Spinal cord (tissue), 10 donors: ENCODE results near the gene SNAI3. TPM values are rescaled to one million over a fixed set of nuclear protein-coding genes. Genes with fewer than 3 reads are reported as not detected.

Source experiments
- DNase-seq, 6 donors: peaks; one replicate each; pipeline versions ENCODE4 v3.0.0 to v3.0.0-alpha.2; 2013 to 2015; ENCODE audit warnings: low spot score in 6 of 6, low read depth in 4 of 6
- H3K27ac ChIP-seq: one replicate; pipeline ENCODE4 v1.5.1; 2013; ENCODE audit warnings: low read depth, low read length, control low read depth
- H3K27me3 ChIP-seq: one replicate; pipeline ENCODE4 v1.6.1; 2013; ENCODE audit warnings: low read length; ENCODE audit not compliant: control insufficient read depth, insufficient read depth
- H3K36me3 ChIP-seq: one replicate; pipeline ENCODE4 v1.6.1; 2013; ENCODE audit warnings: low read length; ENCODE audit not compliant: control insufficient read depth, insufficient read depth
- H3K4me1 ChIP-seq: one replicate; pipeline ENCODE4 v1.6.1; 2013; ENCODE audit warnings: low read length; ENCODE audit not compliant: control insufficient read depth, insufficient read depth
- H3K4me3 ChIP-seq: one replicate; pipeline ENCODE4 v1.5.1; 2013; ENCODE audit warnings: low read depth, low read length, control low read depth
- H3K9me3 ChIP-seq: one replicate; pipeline ENCODE4 v1.6.1; 2013; ENCODE audit warnings: low read length; ENCODE audit not compliant: control insufficient read depth, insufficient read depth
- WGBS: methylation state at CpG from one replicate; pipeline ENCODE4 v1.1.5; 2013; ENCODE audit warnings: missing lambda C conversion rate; ENCODE audit not compliant: insufficient coverage; 5-methylcytosine and 5-hydroxymethylcytosine counted together
- polyA plus RNA-seq, 2 donors: library from polyadenylated mRNA; unstranded; fragments of 120-200 nt; gene quantifications; one replicate each; pipeline ENCODE4 v1.2.1, GENCODE V29; 2013; ENCODE audit not compliant: insufficient read length in 2 of 2
- total RNA-seq, 2 donors: library from RNA; depleted of rRNA in 1 of 2; stranded (reverse); fragments of 120-200 nt in 1 of 2; fragments of >200 nt in 1 of 2; gene quantifications; one replicate each; pipeline versions ENCODE4 v1.2.3 to v1.2.4, GENCODE V29; 2013 to 2014
- donor health status: healthy.

SNAI3 gene
- total and polyA plus RNA-seq, 4 donors = 0.30 to 2.2 (median 1.3) TPM

DNA sequence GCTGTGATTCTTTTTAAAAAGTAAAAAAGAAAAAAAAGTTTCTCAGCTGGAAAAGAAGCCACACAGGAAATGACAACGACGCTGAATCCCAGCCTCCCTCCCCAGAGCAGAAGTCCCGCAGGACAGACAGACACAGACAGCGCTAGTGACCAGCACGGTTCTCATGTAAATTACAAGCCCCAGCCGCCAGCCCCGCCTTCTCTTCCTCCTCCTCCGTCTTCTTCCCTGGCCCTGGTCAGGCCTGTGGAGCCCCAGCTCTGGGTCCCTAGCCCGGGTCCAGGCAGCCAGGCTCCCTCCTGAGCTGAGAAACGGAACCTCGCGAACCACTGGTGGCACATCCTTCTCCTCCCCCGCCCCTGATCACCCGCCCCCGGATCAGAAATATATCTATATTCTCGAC is 54.9 kb downstream of the SNAI3 start:
- no peak overlapping the region for H3K27ac ChIP-seq
- no peaks in the 10 kb centered on the region for H3K9me3 ChIP-seq
- H3K36me3 ChIP-seq = peaks cover 93% of the 10 kb centered on the region
- no peak for DNase-seq
- 52% methylated on average over 6 of the region's 16 CpGs for WGBS
- no peak overlapping the region for H3K4me3 ChIP-seq
- H3K27me3 ChIP-seq = no peaks in the 10 kb centered on the region
- peaks cover 4% of the 10 kb centered on the region for H3K4me1 ChIP-seq

DNA sequence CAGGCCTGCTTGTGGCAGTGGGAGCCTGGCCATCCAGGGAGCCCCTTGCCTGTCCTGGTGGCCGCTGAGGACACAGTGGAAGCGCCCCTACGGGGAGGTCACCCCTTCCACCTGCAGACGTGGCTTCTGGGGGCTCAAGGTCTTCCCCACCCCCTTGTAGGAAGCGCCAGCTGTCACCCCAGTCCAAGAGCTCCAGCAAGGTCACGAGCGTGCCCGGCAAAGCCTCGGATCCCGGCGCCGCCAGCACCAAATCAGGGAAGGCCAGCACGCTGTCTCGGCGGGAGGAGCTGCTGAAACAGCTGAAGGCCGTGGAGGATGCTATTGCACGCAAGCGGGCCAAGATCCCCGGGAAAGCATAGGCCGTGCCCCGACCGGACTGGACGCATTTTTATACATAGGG is 55.4 kb downstream of the SNAI3 start:
- H3K27me3 ChIP-seq = no peaks in the 10 kb centered on the region
- 96% methylated on average over 23 of the region's 23 CpGs for WGBS
- H3K27ac ChIP-seq = no peak overlapping the region
- peaks cover 4% of the 10 kb centered on the region for H3K4me1 ChIP-seq
- no peaks in the 10 kb centered on the region for H3K9me3 ChIP-seq
- DNase-seq = no peak
- H3K36me3 ChIP-seq = peaks cover 94% of the 10 kb centered on the region
- H3K4me3 ChIP-seq = no peak overlapping the region

DNA sequence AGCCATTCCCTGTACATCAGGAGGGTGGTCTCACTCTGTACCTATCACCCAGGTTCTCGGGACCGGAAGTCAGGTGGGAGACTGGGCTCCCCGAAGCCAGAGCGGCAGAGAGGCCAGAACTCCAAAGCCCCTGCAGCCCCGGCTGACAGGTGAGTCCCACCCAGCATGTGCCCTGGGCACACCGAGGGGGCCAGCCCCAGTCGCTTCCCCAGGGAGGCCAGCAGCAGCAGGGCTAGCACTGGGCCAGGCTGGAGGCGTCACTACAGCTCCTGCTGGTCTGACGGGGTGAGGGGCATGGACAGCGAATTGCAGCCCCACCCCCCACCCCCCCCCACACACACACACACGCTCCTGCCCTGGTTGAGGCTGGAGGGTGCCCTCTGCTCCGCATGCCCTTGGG is 55.9 kb downstream of the SNAI3 start:
- H3K9me3 ChIP-seq = no peaks in the 10 kb centered on the region
- no peak for DNase-seq
- peaks cover 4% of the 10 kb centered on the region for H3K4me1 ChIP-seq
- peaks cover 94% of the 10 kb centered on the region for H3K36me3 ChIP-seq
- WGBS = 96% methylated on average over 10 of the region's 12 CpGs
- H3K27me3 ChIP-seq = no peaks in the 10 kb centered on the region
- H3K4me3 ChIP-seq = no peak overlapping the region
- H3K27ac ChIP-seq = no peak overlapping the region

DNA sequence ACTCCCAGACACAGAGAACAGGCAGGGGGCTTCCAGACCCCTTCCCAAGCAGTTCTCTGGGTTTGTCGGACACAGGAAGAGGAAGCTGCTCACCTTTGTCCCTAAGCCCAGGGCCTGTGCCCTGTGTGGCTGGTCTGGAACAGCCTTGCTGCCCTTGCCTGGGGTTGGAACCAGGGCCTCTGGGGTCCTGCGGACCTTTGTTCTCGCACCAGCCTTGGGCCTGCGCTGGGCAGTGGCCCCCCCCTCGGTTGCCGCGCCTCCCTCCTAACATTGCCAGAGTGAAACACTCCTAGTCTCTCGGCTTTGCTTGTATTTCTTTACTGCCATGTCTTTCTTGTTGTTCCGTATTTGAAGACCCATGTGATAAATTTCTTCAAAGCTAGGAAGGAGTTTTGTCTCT is 56.5 kb downstream of the SNAI3 start:
- Histone ChIP-seq H3K9me3 (no peaks in the 10 kb centered on the region), H3K4me1 (peaks cover 1% of the 10 kb centered on the region), H3K27me3 (no peaks in the 10 kb centered on the region), H3K36me3 (peaks cover 94% of the 10 kb centered on the region), H3K4me3 (no peak overlapping the region), H3K27ac (no peak overlapping the region)
- DNase-seq = no peak
- 84% methylated on average over 8 of the region's 9 CpGs for WGBS

DNA sequence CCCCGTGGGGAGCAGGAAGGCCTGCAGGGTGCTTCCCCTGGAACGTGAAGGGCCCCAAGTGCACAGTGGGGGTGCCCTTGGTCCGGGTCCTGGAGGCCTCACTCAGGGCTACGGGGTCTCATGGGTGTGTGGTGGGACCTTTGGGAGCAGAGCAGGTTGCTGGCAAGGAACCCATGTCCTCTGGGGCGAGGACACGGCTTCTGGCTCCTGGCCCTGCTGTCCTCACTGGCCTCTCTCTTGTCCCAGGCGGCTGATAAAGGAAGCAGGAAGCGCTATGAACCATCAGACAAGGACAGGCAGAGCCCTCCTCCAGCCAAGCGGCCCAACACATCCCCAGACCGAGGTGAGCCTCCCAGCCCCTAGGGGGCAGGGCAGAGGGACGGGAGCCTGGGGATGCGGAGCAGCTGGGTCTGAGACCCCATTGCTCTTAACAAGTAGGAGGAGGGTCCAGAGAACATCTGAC is 57.8 kb downstream of the SNAI3 start:
- no peak for DNase-seq
- 63% methylated on average over 9 of the region's 12 CpGs for WGBS
- Histone ChIP-seq H3K27me3 (no peaks in the 10 kb centered on the region), H3K27ac (no peak overlapping the region), H3K36me3 (peaks cover 94% of the 10 kb centered on the region), H3K9me3 (no peaks in the 10 kb centered on the region), H3K4me3 (no peak overlapping the region), H3K4me1 (no peaks in the 10 kb centered on the region)

Other genes starting within 250 kb of the SNAI3 start
- gene ZFPM1, start 233.2 kb downstream of the SNAI3 start, total RNA-seq = 1 to 10 TPM in 1 of 2 donors, under 1 TPM in 1; 0.59 to 4.3 TPM
- 1 to 10 TPM; 7.1 to 8.7 TPM for gene ZFPM1, start 233.2 kb downstream of the SNAI3 start, polyA plus RNA-seq
- gene ZC3H18, start 116.1 kb downstream of the SNAI3 start, total RNA-seq = 10 to 100 TPM in 1 of 2 donors, 1 to 10 TPM in 1; 9.1 to 13.7 TPM
- gene ZC3H18, start 116.1 kb downstream of the SNAI3 start, polyA plus RNA-seq = 10 to 100 TPM; 43.4 to 46.4 TPM
- not detected for gene IL17C, start 47.9 kb downstream of the SNAI3 start, total RNA-seq
- gene IL17C, start 47.9 kb downstream of the SNAI3 start, polyA plus RNA-seq = not detected
- 100 to 1,000 TPM in 1 of 2 donors, 10 to 100 TPM in 1; 58.5 to 147 TPM for gene CYBA, start 35.5 kb downstream of the SNAI3 start, total RNA-seq
- 10 to 100 TPM; 64.6 to 69.6 TPM for gene CYBA, start 35.5 kb downstream of the SNAI3 start, polyA plus RNA-seq
- 10 to 100 TPM; 39.5 to 64.3 TPM for gene MVD, start 23.4 kb downstream of the SNAI3 start, total RNA-seq
- gene MVD, start 23.4 kb downstream of the SNAI3 start, polyA plus RNA-seq = 100 to 1,000 TPM; 140 to 157 TPM
- gene RNF166, start 19.9 kb upstream of the SNAI3 start, total RNA-seq = 10 to 100 TPM in 1 of 2 donors, 1 to 10 TPM in 1; 7.8 to 19.9 TPM
- 10 to 100 TPM; 27.0 to 27.2 TPM for gene RNF166, start 19.9 kb upstream of the SNAI3 start, polyA plus RNA-seq
- 10 to 100 TPM in 1 of 2 donors, 1 to 10 TPM in 1; 8.6 to 15.2 TPM for gene CTU2, start 20.0 kb upstream of the SNAI3 start, total RNA-seq
- 10 to 100 TPM; 24.9 to 25.8 TPM for gene CTU2, start 20.0 kb upstream of the SNAI3 start, polyA plus RNA-seq
- gene PIEZO1, start 98.7 kb upstream of the SNAI3 start, total RNA-seq = 10 to 100 TPM; 34.7 to 54.8 TPM
- gene PIEZO1, start 98.7 kb upstream of the SNAI3 start, polyA plus RNA-seq = 10 to 100 TPM; 27.7 to 45.2 TPM
- gene CDT1, start 117.3 kb upstream of the SNAI3 start, total RNA-seq = 1 to 10 TPM; 3.6 to 4.4 TPM
- gene CDT1, start 117.3 kb upstream of the SNAI3 start, polyA plus RNA-seq = 10 to 100 TPM; 11.3 to 13.9 TPM
- gene APRT, start 125.4 kb upstream of the SNAI3 start, total RNA-seq = 100 to 1,000 TPM in 1 of 2 donors, 10 to 100 TPM in 1; 15.8 to 107 TPM
- gene APRT, start 125.4 kb upstream of the SNAI3 start, polyA plus RNA-seq = 10 to 100 TPM; 61.4 to 71.3 TPM
- 10 to 100 TPM; 11.8 to 19.1 TPM for gene GALNS, start 170.4 kb upstream of the SNAI3 start, total RNA-seq
- gene GALNS, start 170.4 kb upstream of the SNAI3 start, polyA plus RNA-seq = 10 to 100 TPM; 29.7 to 42.8 TPM
- 10 to 100 TPM; 36.3 to 73.4 TPM for gene TRAPPC2L, start 170.6 kb upstream of the SNAI3 start, total RNA-seq
- 100 to 1,000 TPM; 107 to 131 TPM for gene TRAPPC2L, start 170.6 kb upstream of the SNAI3 start, polyA plus RNA-seq
- not detected for gene PABPN1L, start 180.2 kb upstream of the SNAI3 start, total RNA-seq
- gene PABPN1L, start 180.2 kb upstream of the SNAI3 start, polyA plus RNA-seq = under 1 TPM; 0.41 to 0.66 TPM